GM06990 (cell line): ENCODE results near the gene AP1M2.

Experiments used
- DNase-seq: peaks from one replicate; pipeline ENCODE4 v3.0.0-alpha.2; 2011; ENCODE audit not compliant: insufficient read length; ENCODE audit errors: extremely low read depth
- H3K27me3 ChIP-seq: replicated peaks from 2 replicates; pipeline ENCODE4 v1.6.0; 2011; ENCODE audit warnings: low read length; ENCODE audit not compliant: control insufficient read depth, insufficient read depth
- H3K36me3 ChIP-seq: 2 replicates; pipeline ENCODE4 v1.5.1; 2011; ENCODE audit warnings: low read length; ENCODE audit not compliant: control insufficient read depth, insufficient read depth
- H3K4me3 ChIP-seq: replicated peaks from 2 replicates; pipeline ENCODE4 v1.5.1; 2011; ENCODE audit warnings: low read depth, mild to moderate bottlenecking, control low read depth, low read length
- CTCF ChIP-seq: IDR thresholded peaks from 2 replicates; pipeline ENCODE4 v1.5.1; 2011; ENCODE audit warnings: low read length, control low read depth, mild to moderate bottlenecking, inconsistent platforms; ENCODE audit not compliant: insufficient read depth, poor library complexity, severe bottlenecking

AP1M2 gene

GRCh38 chr19:10618846-10619245 is 31.7 kb upstream of the AP1M2 start:
- no peak for DNase-seq
- TF ChIP-seq CTCF = no peak
- Histone ChIP-seq H3K4me3 (no peak overlapping the region), H3K27me3 (no peaks in the 10 kb centered on the region), H3K36me3 (no peaks in the 10 kb centered on the region)

DNA sequence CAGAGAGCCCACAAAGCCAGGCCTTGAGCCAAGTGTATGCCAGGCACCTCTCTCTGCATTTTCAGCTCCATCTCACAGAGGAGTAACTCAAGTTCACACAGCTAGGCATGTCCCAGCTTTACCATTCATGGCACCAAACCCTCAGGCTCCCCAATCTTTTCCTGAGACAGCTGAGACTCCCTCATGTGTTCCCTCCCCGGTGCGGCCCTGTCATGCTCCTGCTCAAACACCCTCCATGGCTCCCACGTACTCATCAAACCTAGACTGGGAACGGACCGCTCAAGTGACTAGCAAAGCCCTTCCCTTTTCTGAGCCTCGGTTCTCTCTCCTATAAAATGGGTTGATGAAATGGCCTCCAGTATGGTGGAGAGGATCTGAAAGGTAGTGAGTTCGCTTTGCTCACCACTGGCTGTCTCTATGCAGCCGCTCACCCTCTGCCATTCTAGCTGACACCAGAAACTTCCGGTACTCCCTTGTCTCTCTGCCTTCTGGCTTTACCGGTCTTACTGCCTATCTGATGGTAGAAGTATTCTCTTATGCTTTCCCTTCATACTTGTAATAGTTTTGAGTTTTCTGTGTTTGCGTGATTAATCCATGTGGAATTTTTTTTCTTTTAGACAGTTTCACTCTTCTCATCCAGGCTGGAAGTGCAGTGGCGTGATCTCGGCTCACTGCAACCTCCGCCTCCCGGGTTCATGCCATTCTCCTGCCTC is 30.5 kb upstream of the AP1M2 start:
- Histone ChIP-seq H3K36me3 (no peaks in the 10 kb centered on the region; the same call in 1 of the 2 replicates), H3K4me3 (no peak overlapping the region), H3K27me3 (no peaks in the 10 kb centered on the region)
- no peak for DNase-seq
- no peak for TF ChIP-seq CTCF

DNA sequence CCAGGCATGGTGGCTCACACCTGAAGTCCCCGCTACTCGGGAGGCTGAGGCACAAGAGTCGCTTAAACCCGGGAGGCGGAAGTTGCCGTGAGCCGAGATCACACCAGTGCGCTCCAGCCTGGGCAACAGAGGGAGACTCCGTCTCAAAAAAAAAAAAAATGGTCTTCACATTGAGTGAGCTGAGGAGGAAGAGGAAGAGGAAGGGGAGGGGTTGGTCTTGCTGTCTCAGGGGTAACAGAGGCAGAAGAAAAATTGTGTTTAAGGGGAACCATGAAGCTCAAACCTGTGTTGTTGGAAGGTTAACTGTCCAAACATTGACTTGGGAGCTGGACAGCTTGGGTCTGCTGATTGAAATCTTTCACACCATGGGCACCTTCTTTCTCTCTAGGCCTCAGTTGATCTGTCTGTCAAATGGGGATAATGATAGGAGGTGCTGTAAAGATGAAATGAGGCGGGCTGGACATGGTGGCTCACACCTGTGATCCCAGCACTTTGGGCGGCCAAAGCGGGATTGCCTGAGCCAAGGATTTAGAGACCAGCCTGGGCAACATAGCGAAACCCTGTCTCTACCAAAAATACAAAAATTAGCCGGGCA is 28.4 kb upstream of the AP1M2 start:
- TF ChIP-seq CTCF = no peak
- no peaks in the 10 kb centered on the region; the same call in 1 of the 2 replicates for H3K36me3 ChIP-seq
- H3K27me3 ChIP-seq = no peaks in the 10 kb centered on the region
- DNase-seq = no peak
- no peak overlapping the region for H3K4me3 ChIP-seq

GRCh38 chr19:10612499-10613119 is 25.5 kb upstream of the AP1M2 start:
- no peaks in the 10 kb centered on the region; the same call in 1 of the 2 replicates for H3K36me3 ChIP-seq
- no peak for DNase-seq
- H3K27me3 ChIP-seq = no peaks in the 10 kb centered on the region
- TF ChIP-seq CTCF = no peak
- H3K4me3 ChIP-seq = no peak overlapping the region

- no peak overlapping the region for H3K4me3 ChIP-seq
- no peak for DNase-seq
- H3K36me3 ChIP-seq = no peaks in the 10 kb centered on the region; the same call in 1 of the 2 replicates
- no peak for TF ChIP-seq CTCF
- no peaks in the 10 kb centered on the region for H3K27me3 ChIP-seq
Observed at GRCh38 chr19:10611907-10612306, 24.8 kb upstream of the AP1M2 start.
